ENCODE results near the gene LPCAT3.

LPCAT3 gene

DNA sequence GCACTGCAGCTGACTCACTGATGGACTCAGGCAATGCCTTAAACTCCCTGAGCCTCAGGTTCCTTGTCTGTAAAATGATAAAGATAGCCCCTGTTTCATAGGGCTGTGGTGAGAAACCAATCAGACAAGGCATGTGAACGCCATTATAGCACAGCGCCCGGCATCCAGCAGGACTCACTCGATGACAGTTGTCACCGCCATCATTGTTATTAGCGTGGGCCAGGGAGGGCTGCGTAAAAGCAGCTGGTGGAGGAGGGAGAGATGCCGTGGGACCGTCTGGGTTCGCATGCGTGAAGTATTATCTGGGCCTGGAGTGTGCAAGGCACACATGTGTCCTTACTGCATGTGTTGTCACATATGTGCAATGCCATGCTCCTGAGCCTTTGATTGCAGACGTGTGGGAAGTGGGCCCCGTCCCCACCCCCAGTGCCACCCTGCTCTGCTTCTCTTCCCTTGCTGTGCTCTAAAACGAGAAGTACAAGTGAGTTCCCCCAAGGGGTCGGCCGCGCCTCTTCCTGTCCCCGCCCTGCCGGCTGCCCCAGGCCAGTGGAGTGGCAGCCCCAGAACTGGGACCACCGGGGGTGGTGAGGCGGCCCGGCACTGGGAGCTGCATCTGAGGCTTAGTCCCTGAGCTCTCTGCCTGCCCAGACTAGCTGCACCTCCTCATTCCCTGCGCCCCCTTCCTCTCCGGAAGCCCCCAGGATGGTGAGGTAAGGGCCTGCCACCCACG is 67.3 kb downstream of the LPCAT3 start, which contains the start of gene PTPN6:
TSS of gene PTPN6 (plus strand) at position 546 of the 730 bp plus-strand sequence. CDS start at position 703, 157 bp downstream.
- peak; percentile 78 for DNase-seq

GRCh38 chr12:6950401-6950801 is 67.9 kb downstream of the LPCAT3 start:
- peak; percentile 26 for DNase-seq

DNA sequence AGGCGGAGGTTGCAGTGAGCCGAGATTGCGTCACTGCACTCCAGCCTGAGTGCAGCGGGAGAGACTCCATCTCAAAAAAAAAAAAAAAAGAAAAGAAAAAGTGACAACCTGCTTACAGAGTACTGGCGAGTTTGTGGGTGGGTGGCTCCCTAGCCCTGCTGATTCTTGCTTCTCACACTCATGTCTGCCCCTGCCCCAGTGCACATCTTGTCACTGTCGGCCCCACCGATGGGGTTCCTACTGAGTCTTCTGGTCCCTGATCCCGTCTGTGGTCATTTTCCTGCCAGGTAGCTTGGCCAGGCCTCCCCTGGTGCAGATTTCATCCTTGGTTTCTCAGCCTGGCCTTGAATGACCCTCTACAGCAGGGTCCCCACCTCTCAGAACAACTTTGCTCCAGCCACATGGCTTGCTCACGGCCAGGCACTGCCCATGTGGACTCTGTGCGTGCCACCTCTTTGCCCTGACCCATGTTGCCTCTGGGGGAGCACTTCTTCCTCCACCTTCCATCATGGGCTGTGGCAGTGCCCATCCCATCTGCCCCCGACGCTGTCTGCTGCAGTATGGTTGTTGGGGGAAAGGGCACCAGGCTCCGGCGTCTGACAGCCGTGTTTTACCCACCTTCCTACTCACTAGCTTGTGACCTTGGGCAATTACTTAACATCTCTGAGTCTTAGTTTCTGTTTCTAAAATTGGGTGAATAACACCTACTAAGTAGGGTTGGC is 69.2 kb downstream of the LPCAT3 start:
- no peak for DNase-seq

- no peak for DNase-seq
Observed at GRCh38 chr12:6947615-6948014, 70.7 kb downstream of the LPCAT3 start.

GRCh38 chr12:6946920-6947374 is 71.3 kb downstream of the LPCAT3 start:
- no peak for DNase-seq

DNA sequence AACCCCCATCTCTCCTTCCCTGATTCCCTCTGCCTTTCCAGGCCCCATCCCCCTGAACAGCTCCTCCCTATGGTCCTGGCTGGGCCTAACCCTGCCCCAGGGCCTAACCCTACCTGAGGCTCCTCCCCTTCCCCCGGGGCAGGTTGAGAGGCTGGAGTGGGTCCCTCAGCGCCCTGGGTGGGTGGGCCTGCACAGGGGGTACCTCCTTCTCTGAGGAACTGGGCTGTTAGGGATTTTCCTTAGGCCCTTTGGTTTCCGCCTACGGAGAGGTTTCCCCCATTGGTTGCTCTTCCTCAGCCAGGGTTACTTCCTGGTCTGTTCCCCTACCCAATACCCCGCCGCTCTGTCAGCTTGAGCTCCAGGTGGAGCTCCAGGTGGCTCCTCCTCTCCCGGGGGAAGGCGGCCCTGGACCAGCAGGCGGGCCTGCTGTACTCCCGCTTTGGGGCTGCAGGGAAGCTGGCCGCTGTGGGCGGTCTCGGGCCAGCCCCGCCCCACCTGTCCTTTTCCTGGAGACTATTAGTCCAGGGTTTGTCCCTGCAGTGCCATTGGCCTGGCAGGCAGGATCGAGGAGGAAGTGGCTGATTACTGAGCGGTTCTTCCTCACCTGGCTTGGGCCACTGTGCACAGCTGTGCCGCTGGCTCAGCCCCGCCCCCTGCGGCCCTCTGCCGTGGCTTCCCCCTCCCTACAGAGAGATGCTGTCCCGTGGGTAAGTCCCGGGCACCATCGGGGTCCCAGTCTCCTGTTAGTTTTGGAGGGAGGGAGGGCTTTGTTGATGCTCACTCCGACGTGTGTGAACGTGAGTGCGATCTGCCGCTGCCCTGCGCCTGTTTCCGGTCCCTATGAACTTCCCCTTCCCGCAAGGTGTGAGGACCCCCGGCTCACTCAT is 72.0 kb downstream of the LPCAT3 start:
- no peak for DNase-seq

- DNase-seq = no peak
Observed at GRCh38 chr12:6945613-6946012, 72.7 kb downstream of the LPCAT3 start.

DNA sequence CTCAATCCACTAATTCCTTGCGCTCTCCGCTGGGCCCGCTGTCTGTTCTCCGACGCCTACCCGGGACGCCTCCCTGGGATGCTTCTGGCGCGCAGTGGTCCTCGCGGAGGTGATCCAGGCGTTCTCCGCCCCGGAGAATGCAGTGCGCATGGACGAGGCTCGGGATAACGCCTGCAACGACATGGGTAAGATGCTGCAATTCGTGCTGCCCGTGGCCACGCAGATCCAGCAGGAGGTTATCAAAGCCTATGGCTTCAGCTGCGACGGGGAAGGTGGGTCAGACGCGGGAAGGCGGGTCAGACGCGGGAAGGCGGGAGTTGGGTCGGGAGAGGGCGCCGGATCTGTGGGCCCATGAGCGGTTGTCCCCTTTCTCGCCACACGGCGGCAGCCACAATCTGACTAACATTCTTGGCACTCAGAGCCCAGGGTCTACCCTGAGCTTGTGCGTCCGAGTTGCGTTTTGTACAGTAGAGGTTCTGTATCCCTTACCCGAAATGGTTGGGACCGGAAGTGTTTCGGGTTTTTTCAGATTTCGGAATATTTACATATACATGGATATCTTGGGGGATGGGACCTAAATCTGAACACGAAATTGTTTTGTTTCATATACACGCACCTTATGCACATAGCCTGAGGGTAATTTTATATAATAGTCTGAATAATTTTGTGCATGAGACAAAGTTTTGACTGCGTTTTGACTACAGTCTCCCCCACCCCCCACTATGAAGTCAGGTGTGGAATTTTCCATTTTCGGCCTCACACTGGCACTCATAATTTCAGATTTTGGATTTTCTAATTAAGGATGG is 73.7 kb downstream of the LPCAT3 start:
- DNase-seq = peak; percentile 83

DNA sequence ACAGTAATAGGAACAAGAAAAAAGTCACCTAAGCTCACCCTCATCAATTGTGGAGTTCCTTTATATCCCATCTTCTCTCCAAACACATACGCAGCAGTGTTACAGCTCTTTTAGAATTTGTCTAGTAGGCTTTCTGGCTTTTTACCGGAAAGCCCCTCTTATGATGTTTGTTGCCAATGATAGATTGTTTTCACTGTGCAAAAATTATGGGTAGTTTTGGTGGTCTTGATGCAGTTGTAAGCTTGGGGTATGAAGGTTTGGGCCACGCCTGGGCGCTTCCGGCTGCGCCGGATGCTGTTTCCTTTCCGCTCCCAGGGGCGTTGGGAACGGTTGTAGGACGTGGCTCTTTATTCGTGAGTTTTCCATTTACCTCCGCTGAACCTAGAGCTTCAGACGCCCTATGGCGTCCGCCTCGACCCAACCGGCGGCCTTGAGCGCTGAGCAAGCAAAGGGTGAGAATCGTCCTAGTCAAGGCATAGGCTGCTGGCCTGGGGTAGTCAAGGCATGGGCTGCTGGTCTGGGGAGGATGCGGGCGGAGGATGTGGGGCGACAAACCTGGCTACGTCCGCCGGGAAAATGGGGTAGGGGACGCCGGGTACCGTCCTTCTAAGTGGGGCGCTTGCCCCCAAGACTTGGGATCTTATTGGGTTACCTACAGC is 74.4 kb downstream of the LPCAT3 start, which contains the start of the genes C12orf57 and RNU7-1:
TSS of gene C12orf57 (plus strand) at position 301 of the 659 bp plus-strand sequence. CDS start at position 401, 100 bp downstream.
TSS of gene RNU7-1 (plus strand) at position 95 of the 659 bp plus-strand sequence.
- DNase-seq = peak; percentile 89

GRCh38 chr12:6943389-6943721 is 74.9 kb downstream of the LPCAT3 start:
- peak; percentile 89 for DNase-seq

DNA sequence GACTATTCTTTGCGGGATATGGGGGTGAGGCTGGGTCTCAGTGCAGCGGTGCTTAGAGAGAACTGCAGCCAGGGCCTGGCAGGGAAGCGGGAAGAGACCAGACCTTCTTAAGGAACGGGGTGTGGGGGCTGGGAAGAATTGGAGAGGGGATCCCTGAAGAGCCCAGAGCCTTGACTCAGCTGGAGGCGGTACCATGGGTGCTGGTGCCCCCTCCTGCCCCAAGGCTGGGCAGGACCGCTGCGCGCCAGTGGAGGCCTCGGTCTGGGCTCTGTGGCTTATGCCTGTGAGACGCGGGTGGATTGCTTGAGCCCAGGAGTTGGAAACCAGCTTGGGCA is 76.0 kb downstream of the LPCAT3 start:
- no peak for DNase-seq

GRCh38 chr12:6941782-6942181 is 76.5 kb downstream of the LPCAT3 start:
- no peak for DNase-seq

GRCh38 chr12:6941267-6941666 is 77.0 kb downstream of the LPCAT3 start:
- DNase-seq = no peak

DNA sequence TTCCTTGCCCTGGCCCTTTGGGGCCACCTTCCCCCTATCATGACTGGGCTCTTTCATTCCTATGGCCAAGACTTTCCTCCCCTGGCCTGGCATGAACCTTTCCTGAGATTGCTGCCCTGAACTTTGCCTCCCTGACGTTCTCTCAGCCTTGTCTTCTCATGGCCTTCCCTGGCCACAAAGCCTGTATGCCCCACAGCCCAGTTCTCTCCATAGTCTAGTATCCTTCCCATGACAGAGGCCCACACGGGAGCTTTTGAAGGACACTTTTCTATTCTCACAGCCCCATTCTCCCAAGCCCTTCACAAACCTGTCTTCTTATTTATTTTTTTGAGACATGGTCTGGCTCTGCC is 79.1 kb downstream of the LPCAT3 start:
- no peak for DNase-seq

- no peak for DNase-seq
Observed at GRCh38 chr12:6938353-6939190, 79.7 kb downstream of the LPCAT3 start.

DNA sequence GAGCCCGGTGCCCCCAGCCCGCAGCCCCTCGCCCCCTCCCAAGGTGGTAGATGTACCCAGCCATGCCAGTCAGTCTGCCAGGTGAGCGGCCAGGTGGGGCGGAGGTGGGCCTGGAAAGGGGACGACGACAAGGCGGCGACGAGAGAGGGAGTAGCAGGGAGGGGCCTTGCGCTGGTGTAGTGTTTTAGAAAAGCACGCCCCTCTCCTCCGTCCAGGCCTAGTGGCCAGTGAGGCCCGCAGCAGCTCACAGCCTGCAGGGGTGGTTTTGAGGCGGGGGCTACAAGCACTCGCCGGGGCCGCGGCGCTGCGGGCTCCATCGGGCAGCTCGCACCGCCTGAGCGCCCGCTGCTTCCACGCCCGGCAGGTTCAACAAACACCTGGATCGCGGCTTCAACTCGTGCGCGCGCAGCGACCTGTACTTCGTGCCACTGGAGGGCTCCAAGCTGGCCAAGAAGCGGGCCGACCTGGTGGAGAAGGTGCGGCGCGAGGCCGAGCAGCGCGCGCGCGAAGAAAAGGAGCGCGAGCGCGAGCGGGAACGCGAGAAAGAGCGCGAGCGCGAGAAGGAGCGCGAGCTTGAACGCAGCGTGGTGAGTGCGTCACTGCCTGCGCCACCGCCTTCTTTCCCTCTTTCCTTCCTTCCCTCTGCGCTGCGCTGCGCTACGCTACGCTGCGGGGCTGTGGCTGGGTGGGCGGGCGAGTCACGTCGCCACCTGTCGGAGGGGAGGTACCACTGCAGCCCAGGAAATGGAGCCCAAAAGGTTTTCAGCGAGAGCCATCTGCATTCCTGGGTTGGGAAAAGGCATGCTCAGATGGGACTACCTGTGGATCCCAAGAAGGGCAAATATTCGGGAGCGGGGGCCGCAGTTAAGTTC is 80.6 kb downstream of the LPCAT3 start:
- peak; percentile 92 for DNase-seq

DNA sequence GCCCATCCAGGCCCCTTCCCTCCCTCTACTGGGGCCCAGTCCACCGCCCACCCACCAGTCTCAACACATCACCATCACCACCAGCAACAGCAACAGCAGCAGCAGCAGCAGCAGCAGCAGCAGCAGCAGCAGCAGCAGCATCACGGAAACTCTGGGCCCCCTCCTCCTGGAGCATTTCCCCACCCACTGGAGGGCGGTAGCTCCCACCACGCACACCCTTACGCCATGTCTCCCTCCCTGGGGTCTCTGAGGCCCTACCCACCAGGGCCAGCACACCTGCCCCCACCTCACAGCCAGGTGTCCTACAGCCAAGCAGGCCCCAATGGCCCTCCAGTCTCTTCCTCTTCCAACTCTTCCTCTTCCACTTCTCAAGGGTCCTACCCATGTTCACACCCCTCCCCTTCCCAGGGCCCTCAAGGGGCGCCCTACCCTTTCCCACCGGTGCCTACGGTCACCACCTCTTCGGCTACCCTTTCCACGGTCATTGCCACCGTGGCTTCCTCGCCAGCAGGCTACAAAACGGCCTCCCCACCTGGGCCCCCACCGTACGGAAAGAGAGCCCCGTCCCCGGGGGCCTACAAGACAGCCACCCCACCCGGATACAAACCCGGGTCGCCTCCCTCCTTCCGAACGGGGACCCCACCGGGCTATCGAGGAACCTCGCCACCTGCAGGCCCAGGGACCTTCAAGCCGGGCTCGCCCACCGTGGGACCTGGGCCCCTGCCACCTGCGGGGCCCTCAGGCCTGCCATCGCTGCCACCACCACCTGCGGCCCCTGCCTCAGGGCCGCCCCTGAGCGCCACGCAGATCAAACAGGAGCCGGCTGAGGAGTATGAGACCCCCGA is 81.4 kb downstream of the LPCAT3 start:
- no peak for DNase-seq

GRCh38 chr12:6936194-6936635 is 82.1 kb downstream of the LPCAT3 start:
- no peak for DNase-seq

All from KG1 (cell line).